Mesendoderm (in vitro differentiated cells): ENCODE measurements around the gene CISD2.
"Not testable (repeated sequence)": the region's sequence is repeated elsewhere in the genome, so short reads cannot be mapped to it uniquely, and the experiment has no call there.

Experiments
- DNase-seq: peaks from one replicate; pipeline ENCODE4 v3.0.0; 2013
- H2AK5ac ChIP-seq: 2 replicates; pipeline ENCODE4 v1.6.1; 2013; ENCODE audit warnings: low read length, inconsistent platforms
- H2BK120ac ChIP-seq: 2 replicates; pipeline ENCODE4 v1.6.1; 2013; ENCODE audit warnings: low read depth, mild to moderate bottlenecking, low read length, moderate library complexity, mixed read lengths
- H2BK15ac ChIP-seq: replicated peaks from 2 replicates; pipeline ENCODE4 v1.6.1; 2013; ENCODE audit warnings: low read depth, mild to moderate bottlenecking, moderate library complexity
- H2BK5ac ChIP-seq: 2 replicates; pipeline ENCODE4 v1.6.1; 2013; ENCODE audit warnings: low read length, inconsistent platforms
- H3K18ac ChIP-seq: 2 replicates; pipeline ENCODE4 v1.6.1; 2013; ENCODE audit warnings: mild to moderate bottlenecking, low read length, mixed read lengths
- H3K23ac ChIP-seq: one replicate; pipeline ENCODE4 v1.6.1; 2013; ENCODE audit warnings: low read length
- H3K27ac ChIP-seq: 2 replicates; pipeline ENCODE4 v1.5.1; 2013; ENCODE audit warnings: low read depth, mild to moderate bottlenecking, inconsistent platforms, low read length, moderate library complexity
- H3K27me3 ChIP-seq: 2 replicates; pipeline ENCODE4 v1.6.1; 2013; ENCODE audit warnings: low read length, control low read depth, mild to moderate bottlenecking, inconsistent platforms; ENCODE audit not compliant: insufficient read depth, poor library complexity
- H3K36me3 ChIP-seq: 2 replicates; pipeline ENCODE4 v1.6.1; 2013; ENCODE audit warnings: low read length, inconsistent platforms; ENCODE audit not compliant: control insufficient read depth, insufficient read depth
- H3K4ac ChIP-seq: one replicate; pipeline ENCODE4 v1.6.1; 2013; ENCODE audit warnings: low read depth, mild to moderate bottlenecking, low read length, moderate library complexity
- H3K4me1 ChIP-seq: 2 replicates; pipeline ENCODE4 v1.6.1; 2013; ENCODE audit warnings: low read depth, low read length, inconsistent platforms; ENCODE audit not compliant: control insufficient read depth
- H3K4me2 ChIP-seq: 2 replicates; pipeline ENCODE4 v1.6.1; 2013; ENCODE audit warnings: low read length
- H3K4me3 ChIP-seq: 2 replicates; pipeline ENCODE4 v1.5.1; 2013; ENCODE audit warnings: mild to moderate bottlenecking, low read length
- H3K56ac ChIP-seq: one replicate; pipeline ENCODE4 v1.6.1; 2013; ENCODE audit warnings: low read length
- H3K79me1 ChIP-seq: 2 replicates; pipeline ENCODE4 v1.6.1; 2013; ENCODE audit warnings: low read length, inconsistent platforms
- H3K79me2 ChIP-seq: 2 replicates; pipeline ENCODE4 v1.6.1; 2013; ENCODE audit warnings: mild to moderate bottlenecking, low read length; ENCODE audit not compliant: control insufficient read depth, insufficient read depth
- H3K9ac ChIP-seq: 2 replicates; pipeline ENCODE4 v1.6.1; 2013; ENCODE audit warnings: low read length, inconsistent platforms
- H4K5ac ChIP-seq: one replicate; pipeline ENCODE4 v1.6.1; 2013; ENCODE audit warnings: low read length
- H4K8ac ChIP-seq: one replicate; pipeline ENCODE4 v1.6.1; 2013; ENCODE audit warnings: low read depth, mild to moderate bottlenecking, control low read depth, low read length, moderate library complexity
- WGBS: extraction: QIAGEN DNeasy Blood & Tissue Kit; methylation state at CpG from one replicate; pipeline ENCODE4 v1.1.7; 2013; ENCODE audit warnings: low lambda C conversion rate, missing lambda C conversion rate; ENCODE audit not compliant: insufficient coverage; ENCODE audit errors: extremely low coverage; 5-methylcytosine and 5-hydroxymethylcytosine counted together

CISD2 gene

GRCh38 chr4:102860611-102861324 lies 8.0 kb upstream of the CISD2 start:
- Histone ChIP-seq H4K5ac (no peak overlapping the region), H3K36me3 (no peaks in the 10 kb centered on the region), H3K9ac (no peak overlapping the region), H3K18ac (no peak overlapping the region), H3K4me3 (no peak overlapping the region), H4K8ac (no peak overlapping the region), H3K79me1 (no peaks in the 10 kb centered on the region), H3K27ac (no peak overlapping the region), H3K79me2 (no peaks in the 10 kb centered on the region), H2AK5ac (no peak overlapping the region), H3K27me3 (no peaks in the 10 kb centered on the region), H2BK5ac (no peak overlapping the region), H3K23ac (no peak overlapping the region), H2BK15ac (no peak overlapping the region), H3K4ac (no peak overlapping the region), H3K4me1 (no peaks in the 10 kb centered on the region), H3K56ac (no peak overlapping the region), H2BK120ac (no peak overlapping the region), H3K4me2 (no peak overlapping the region)
- no peak for DNase-seq
- no CpG with 5 or more reads among the region's 2 CpGs for WGBS

- no peaks in the 10 kb centered on the region for H3K79me2 ChIP-seq
- H4K5ac ChIP-seq: no peak overlapping the region
- no peak overlapping the region for H3K4ac ChIP-seq
- H3K27ac ChIP-seq: no peak overlapping the region
- H2BK15ac ChIP-seq: no peak overlapping the region
- H3K79me1 ChIP-seq: no peaks in the 10 kb centered on the region
- WGBS: no CpG with 5 or more reads among the region's 1 CpG
- no peak overlapping the region for H3K4me2 ChIP-seq
- H2BK5ac ChIP-seq: no peak overlapping the region
- H3K9ac ChIP-seq: no peak overlapping the region
- no peak overlapping the region for H3K18ac ChIP-seq
- H2AK5ac ChIP-seq: no peak overlapping the region
- no peak overlapping the region for H4K8ac ChIP-seq
- DNase-seq: no peak
- no peak overlapping the region for H3K4me3 ChIP-seq
- no peaks in the 10 kb centered on the region for H3K27me3 ChIP-seq
- H2BK120ac ChIP-seq: no peak overlapping the region
- no peak overlapping the region for H3K23ac ChIP-seq
- no peaks in the 10 kb centered on the region for H3K4me1 ChIP-seq
- no peak overlapping the region for H3K56ac ChIP-seq
- H3K36me3 ChIP-seq: no peaks in the 10 kb centered on the region
These were observed 6.8 kb upstream of the CISD2 start for GRCh38 chr4:102862016-102862415.

- no CpG with 5 or more reads among the region's 1 CpG for whole genome bisulfite sequencing
- no peak overlapping the region for H3K56ac ChIP-seq
- H3K9ac ChIP-seq: no peak overlapping the region
- no peak overlapping the region for H2BK120ac ChIP-seq
- no peak for DNase-seq
- no peak overlapping the region for H3K4me2 ChIP-seq
- no peaks in the 10 kb centered on the region for H3K36me3 ChIP-seq
- no peaks in the 10 kb centered on the region for H3K4me1 ChIP-seq
- no peak overlapping the region for H3K27ac ChIP-seq
- no peak overlapping the region for H3K23ac ChIP-seq
- H2BK5ac ChIP-seq: no peak overlapping the region
- H3K27me3 ChIP-seq: no peaks in the 10 kb centered on the region
- H3K18ac ChIP-seq: no peak overlapping the region
- no peak overlapping the region for H2BK15ac ChIP-seq
- H3K79me1 ChIP-seq: no peaks in the 10 kb centered on the region
- no peak overlapping the region for H3K4ac ChIP-seq
- H2AK5ac ChIP-seq: no peak overlapping the region
- no peak overlapping the region for H4K8ac ChIP-seq
- H3K79me2 ChIP-seq: no peaks in the 10 kb centered on the region
- H4K5ac ChIP-seq: no peak overlapping the region
- H3K4me3 ChIP-seq: no peak overlapping the region
These were observed 6.0 kb upstream of the CISD2 start for GRCh38 chr4:102862747-102863146.

GRCh38 chr4:102865327-102865726 lies 3.5 kb upstream of the CISD2 start:
- not testable (repeated sequence) for H2BK5ac ChIP-seq, H3K9ac ChIP-seq, H3K23ac ChIP-seq, H3K27me3 ChIP-seq, H3K4me2 ChIP-seq, DNase-seq, H3K4ac ChIP-seq, H3K79me2 ChIP-seq, H3K18ac ChIP-seq, H3K56ac ChIP-seq, H3K27ac ChIP-seq, H2BK120ac ChIP-seq, H3K36me3 ChIP-seq, H3K4me3 ChIP-seq, H2BK15ac ChIP-seq, H4K8ac ChIP-seq, H4K5ac ChIP-seq, H2AK5ac ChIP-seq, H3K79me1 ChIP-seq, H3K4me1 ChIP-seq
- WGBS: no CpG with 5 or more reads among the region's 5 CpGs

GRCh38 chr4:102867278-102868152 lies 1.3 kb upstream of the CISD2 start:
- Histone ChIP-seq H3K79me2 (peaks cover 4% of the 10 kb centered on the region), H3K56ac (peak overlapping the region; percentile 54), H2AK5ac (no peak overlapping the region), H2BK120ac (no peak overlapping the region), H3K36me3 (no peaks in the 10 kb centered on the region), H3K27ac (no peak overlapping the region), H3K18ac (no peak overlapping the region), H3K9ac (no peak overlapping the region), H3K4me3 (no peak overlapping the region), H3K27me3 (no peaks in the 10 kb centered on the region), H2BK15ac (no peak overlapping the region), H2BK5ac (no peak overlapping the region), H3K79me1 (no peaks in the 10 kb centered on the region), H3K4me1 (no peaks in the 10 kb centered on the region), H4K5ac (no peak overlapping the region), H3K4me2 (no peak overlapping the region), H4K8ac (no peak overlapping the region), H3K23ac (no peak overlapping the region), H3K4ac (no peak overlapping the region)
- no CpG with 5 or more reads among the region's 12 CpGs for WGBS
- DNase-seq: no peak
